VCaP (cell line): ENCODE data around the gene SEPHS2.

Source experiments
- H3K27ac ChIP-seq: fragments of 450-650 bp; 2 replicates; pipeline ENCODE4 v1.5.1; 2017
- TF ChIP-seq, protein P1 (sequence below): fragments of 450-650 bp; conservative IDR thresholded peaks from 2 replicates; pipeline ENCODE4 v1.5.1; 2017; ENCODE audit warnings: mild to moderate bottlenecking, moderate library complexity

The SEPHS2 gene

DNA sequence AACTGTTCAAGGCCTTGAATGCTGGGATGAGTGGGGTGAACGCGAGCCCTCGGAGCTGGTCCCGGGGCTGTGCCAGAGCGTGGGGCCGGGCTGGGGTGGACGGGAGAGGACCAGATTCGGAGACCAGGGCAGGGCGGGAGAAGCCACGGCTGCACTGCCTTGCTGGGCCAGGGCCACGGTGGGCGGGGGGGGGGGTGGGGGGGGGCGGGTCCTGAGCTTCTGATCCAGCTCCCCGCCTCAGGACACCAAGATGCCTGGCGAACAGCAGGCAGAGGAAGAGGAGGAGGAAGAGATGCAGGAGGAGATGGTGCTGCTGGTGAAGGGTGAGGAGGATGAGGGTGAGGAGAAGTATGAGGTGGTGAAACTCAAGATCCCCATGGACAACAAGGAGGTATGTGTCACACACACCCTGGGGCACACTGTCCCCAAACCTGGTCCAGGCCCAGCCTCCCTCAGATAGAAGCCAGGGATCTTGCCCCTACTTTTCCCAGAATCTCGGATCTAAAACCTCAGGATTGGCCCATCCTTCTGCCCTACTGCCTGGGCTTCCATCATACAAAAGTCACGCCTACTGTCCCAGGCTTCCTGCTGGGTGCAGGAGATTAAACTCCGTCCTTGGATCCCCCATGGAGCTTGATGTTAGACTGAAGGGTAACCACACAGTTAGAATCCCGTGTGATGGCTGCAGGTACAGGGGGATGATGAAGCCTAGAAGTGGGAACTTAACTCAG lies 37.7 kb downstream of the SEPHS2 start:
- TF ChIP-seq, protein P1, sequence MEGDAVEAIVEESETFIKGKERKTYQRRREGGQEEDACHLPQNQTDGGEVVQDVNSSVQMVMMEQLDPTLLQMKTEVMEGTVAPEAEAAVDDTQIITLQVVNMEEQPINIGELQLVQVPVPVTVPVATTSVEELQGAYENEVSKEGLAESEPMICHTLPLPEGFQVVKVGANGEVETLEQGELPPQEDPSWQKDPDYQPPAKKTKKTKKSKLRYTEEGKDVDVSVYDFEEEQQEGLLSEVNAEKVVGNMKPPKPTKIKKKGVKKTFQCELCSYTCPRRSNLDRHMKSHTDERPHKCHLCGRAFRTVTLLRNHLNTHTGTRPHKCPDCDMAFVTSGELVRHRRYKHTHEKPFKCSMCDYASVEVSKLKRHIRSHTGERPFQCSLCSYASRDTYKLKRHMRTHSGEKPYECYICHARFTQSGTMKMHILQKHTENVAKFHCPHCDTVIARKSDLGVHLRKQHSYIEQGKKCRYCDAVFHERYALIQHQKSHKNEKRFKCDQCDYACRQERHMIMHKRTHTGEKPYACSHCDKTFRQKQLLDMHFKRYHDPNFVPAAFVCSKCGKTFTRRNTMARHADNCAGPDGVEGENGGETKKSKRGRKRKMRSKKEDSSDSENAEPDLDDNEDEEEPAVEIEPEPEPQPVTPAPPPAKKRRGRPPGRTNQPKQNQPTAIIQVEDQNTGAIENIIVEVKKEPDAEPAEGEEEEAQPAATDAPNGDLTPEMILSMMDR = no peak
- peak overlapping the region; percentile 69 for H3K27ac ChIP-seq

DNA sequence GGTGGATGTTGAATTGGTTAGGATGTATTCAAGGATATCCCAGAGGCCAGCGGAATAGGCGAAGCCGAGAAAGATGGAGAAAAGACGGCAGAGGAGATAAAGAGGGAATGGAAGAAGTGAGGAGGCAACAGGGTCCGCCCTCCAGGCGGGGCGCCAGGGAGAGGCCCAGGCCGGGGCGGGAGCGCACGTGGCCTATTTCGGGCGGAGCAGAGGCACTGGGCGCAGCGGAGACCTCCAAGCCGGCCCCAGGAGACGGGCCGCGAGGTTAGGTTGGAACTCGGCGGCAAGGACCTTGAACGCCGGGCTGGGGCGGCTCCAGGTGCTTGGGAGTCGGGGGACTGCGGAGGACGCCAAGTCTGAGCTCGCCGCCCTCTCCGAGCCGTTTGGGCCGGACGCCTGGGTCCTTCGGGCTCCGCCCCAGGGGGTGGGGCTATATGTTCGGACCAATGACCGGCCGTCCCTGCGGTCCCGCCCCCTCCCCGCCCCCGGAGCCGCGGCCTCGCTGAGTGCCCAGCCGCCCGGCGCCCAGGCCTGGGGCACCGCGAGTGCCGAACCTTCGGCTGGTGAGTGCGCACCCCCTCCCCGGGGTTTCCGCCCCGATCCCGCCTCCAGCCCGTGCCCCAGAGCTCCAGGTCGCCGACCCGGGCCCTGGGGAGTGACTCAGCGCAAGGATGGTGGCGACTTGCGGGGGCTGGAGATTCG lies 38.4 kb downstream of the SEPHS2 start, which contains the start of gene ZNF771:
TSS of gene ZNF771 (plus strand) at position 505 of the 702 bp plus-strand sequence. CDS start 448 bp downstream, outside the sequence.
- H3K27ac ChIP-seq = peak within 1 kb of the TSS; percentile 69
- TF ChIP-seq, protein P1 = no peak

DNA sequence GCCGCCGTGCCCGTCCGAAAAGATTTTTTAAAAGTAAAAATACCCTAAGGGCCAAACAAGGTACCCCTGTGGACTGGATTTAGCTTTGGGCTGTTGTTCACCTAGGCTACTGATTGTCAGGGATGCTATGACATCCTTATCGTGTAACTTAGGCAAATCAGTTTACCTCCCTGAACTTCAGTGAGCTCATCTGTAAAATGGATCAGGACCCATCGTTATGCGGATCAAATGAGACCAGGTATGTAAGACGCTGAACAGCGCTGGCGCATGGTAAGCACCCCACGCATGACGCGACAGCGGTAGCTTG lies 38.9 kb downstream of the SEPHS2 start:
- H3K27ac ChIP-seq = peak overlapping the region; percentile 69
- TF ChIP-seq, protein P1 = no peak

DNA sequence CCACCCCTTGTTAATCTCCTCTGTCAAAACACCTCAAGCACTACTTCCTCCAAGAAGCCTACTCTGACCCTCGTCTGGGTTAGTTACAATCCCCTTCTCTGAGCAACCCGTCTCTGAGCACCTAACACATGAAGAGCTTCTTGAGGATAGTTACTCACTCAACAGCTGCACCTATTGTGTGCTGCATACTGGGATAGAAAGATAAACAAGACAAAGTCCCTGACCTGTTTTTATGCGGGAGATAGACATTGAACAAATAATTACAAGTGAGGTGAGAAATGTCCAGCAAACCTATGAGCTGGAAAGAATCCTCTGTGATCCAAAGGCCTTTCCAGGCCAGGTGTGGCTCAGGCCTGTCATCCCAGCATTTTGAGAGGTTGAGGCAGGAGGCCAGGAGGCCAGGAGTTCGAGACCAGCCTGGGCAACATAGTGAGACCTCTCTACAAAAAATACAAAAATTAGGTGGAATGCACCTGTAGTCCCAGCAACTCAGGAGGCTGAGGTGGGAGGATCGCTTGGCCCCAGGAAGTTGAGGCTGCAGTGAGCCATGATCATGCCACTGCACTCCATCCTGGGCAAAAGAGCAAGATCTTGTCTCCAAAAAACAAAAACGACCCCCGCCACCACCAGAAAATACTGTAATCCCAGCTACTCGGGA lies 43.8 kb downstream of the SEPHS2 start:
- TF ChIP-seq, protein P1 = no peak
- no peak overlapping the region for H3K27ac ChIP-seq

DNA sequence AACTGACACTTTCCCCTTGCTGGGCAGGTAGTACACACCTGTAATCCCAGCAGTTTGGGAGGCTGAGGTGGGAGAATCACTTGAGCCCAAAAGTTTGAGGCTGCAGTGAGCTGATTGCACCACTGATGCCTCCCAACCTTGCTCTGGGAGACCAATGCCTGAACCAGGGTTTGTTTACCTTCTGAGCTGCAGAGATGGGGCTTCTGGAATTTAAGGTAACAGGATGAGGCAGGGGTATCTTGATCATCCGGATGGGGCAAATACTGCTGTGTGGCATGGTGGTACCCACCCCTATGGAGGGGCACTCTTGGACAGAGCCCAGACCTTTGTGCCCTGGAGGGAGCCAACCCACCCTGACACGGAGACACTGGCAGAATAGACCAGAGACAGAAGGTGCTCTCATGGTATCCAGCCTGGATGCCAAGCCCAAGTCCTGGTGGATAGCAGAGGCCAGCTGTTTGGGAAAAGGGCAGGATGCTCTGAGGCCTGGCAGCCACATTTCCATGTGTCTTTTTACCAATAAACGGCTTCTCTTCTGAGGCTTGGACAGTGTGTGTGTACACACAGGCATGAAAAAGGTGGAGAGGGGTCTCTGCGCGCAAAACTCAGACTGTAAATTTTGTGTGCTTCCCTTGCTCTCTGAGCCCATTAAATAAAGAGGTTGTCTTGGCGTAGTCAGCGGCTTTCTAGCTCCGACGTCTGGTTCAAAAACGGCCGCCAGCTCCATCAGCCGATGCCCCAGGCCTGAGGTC lies 46.1 kb downstream of the SEPHS2 start:
- TF ChIP-seq, protein P1 = no peak
- H3K27ac ChIP-seq = no peak overlapping the region

DNA sequence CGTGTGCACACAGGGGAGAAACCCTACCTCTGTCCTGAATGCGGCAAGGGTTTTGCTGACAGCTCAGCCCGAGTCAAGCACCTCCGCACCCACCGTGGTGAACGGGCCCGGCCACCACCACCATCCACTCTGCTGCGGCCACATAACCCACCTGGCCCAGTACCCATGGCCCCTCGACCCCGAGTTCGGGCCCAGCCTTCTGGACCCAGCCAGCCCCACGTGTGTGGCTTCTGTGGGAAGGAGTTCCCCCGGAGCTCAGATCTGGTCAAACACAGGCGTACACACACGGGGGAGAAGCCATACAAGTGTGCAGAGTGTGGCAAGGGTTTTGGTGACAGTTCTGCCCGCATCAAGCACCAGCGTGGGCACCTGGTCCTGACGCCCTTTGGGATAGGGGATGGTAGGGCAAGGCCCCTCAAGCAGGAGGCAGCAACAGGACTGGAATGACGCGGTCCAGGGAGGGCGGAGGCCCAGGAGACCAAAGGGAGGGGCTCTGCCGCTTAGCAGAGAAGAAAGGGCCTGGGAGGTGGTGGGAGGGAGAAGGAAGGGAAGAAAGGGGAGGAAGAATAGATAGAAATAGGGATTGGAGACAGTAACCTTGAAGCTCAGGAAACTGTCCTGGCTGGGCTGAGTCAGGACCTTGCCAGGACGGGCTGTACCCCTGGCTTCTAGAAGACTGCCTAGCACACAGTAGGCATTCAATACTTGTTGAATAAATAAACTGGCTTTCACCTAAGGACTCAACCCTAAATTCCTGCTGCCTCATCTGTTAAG lies 46.8 kb downstream of the SEPHS2 start:
- no peak overlapping the region for H3K27ac ChIP-seq
- TF ChIP-seq, protein P1 = no peak
